ENCODE data around the gene GOLGA6D. TPM values are rescaled to one million over a fixed set of nuclear protein-coding genes. Genes with fewer than 3 reads are reported as not detected.

Gene GOLGA6D
- polyA plus RNA-seq, 3 donors, result not detected

- H3K27ac Mint-ChIP-seq, result no peak overlapping the region
- H3K9ac ChIP-seq (ENCODE audit: insufficient read depth, low read length, poor library complexity, severe bottlenecking), result no peak overlapping the region
- intact Hi-C loops (cut with micrococcal nuclease), result no loop called here
These were observed 44.4 kb downstream of the GOLGA6D start for GRCh38 chr15:75327005-75327404.

GRCh38 chr15:75327491-75327890 lies 44.9 kb downstream of the GOLGA6D start:
- Histone ChIP-seq H3K4me2 (replicated peaks; ENCODE audit: extremely low read depth, low read length, poor library complexity, severe bottlenecking) (no peak overlapping the region), H2AFZ (ENCODE audit: insufficient read depth, low read depth, low read length, poor library complexity, severe bottlenecking) (no peak overlapping the region), H4K20me1 (ENCODE audit: insufficient read depth, low read length) (no peaks in the 10 kb centered on the region), H3K27me3 (ENCODE audit: control insufficient read depth in 2 of 2, insufficient read depth in 2 of 2, low read length in 2 of 2) (no peaks in the 10 kb centered on the region), H3K4me3 (replicated peaks in 1 of 3; ENCODE audit: low read depth in 2 of 3, low read length in 3 of 3) (no peak overlapping the region), H3K9ac (ENCODE audit: insufficient read depth, low read length, poor library complexity, severe bottlenecking) (no peak overlapping the region), H3K79me2 (ENCODE audit: insufficient read depth, low read length) (no peaks in the 10 kb centered on the region), H3K4me1 (ENCODE audit: control insufficient read depth in 1 of 2, insufficient read depth in 2 of 2, low read length in 2 of 2) (no peaks in the 10 kb centered on the region), H3K27ac (ENCODE audit: low read depth in 1 of 2, low read length in 2 of 2) (no peak overlapping the region), H3K36me3 (replicated peaks in 1 of 2; ENCODE audit: control insufficient read depth in 1 of 2, insufficient read depth in 2 of 2, low read length in 2 of 2) (no peaks in the 10 kb centered on the region), H3K9me3 (replicated peaks in 1 of 2; ENCODE audit: control insufficient read depth in 1 of 2, insufficient read depth in 1 of 2, low read length in 2 of 2) (no peaks in the 10 kb centered on the region)
- TF ChIP-seq CTCF (IDR thresholded peaks at IDR 0.05), result no peak
- DNase-seq, result no peak
- Mint-ChIP-seq H3K27ac (no peak overlapping the region), H3K9me3 (no peaks in the 10 kb centered on the region), H3K4me1 (no peaks in the 10 kb centered on the region), H3K4me3 (no peak overlapping the region), H3K27me3 (ENCODE audit: low read depth in 3 of 3) (peaks cover 0 to 10% (median 5%) of the 10 kb centered on the region in 3 donors), H3K36me3 (no peaks in the 10 kb centered on the region)
- WGBS (ENCODE audit: insufficient coverage), result 91% methylated on average over 3 of the region's 3 CpGs
- intact Hi-C loops (cut with micrococcal nuclease), result no loop called here

More at GRCh38 chr15:75327005-75327404, 44.4 kb downstream of the GOLGA6D start:
- Mint-ChIP-seq H3K4me1 (no peaks in the 10 kb centered on the region), H3K27me3 (ENCODE audit: low read depth in 3 of 3) (peaks cover 0 to 8% (median 5%) of the 10 kb centered on the region in 3 donors), H3K9me3 (no peaks in the 10 kb centered on the region), H3K36me3 (no peaks in the 10 kb centered on the region), H3K4me3 (no peak overlapping the region)
- H3K4me3 ChIP-seq (replicated peaks in 1 of 3; ENCODE audit: low read depth in 2 of 3, low read length in 3 of 3), result no peak overlapping the region
- H3K4me1 ChIP-seq (ENCODE audit: control insufficient read depth in 1 of 2, insufficient read depth in 2 of 2, low read length in 2 of 2), result no peaks in the 10 kb centered on the region
- H3K9me3 ChIP-seq (replicated peaks in 1 of 2; ENCODE audit: control insufficient read depth in 1 of 2, insufficient read depth in 1 of 2, low read length in 2 of 2), result no peaks in the 10 kb centered on the region
- no peaks in the 10 kb centered on the region for H3K79me2 ChIP-seq (ENCODE audit: insufficient read depth, low read length)
- H3K27ac ChIP-seq (ENCODE audit: low read depth in 1 of 2, low read length in 2 of 2), result no peak overlapping the region
- no peaks in the 10 kb centered on the region for H4K20me1 ChIP-seq (ENCODE audit: insufficient read depth, low read length)
- no peak for TF ChIP-seq CTCF (IDR thresholded peaks at IDR 0.05)
- no peaks in the 10 kb centered on the region for H3K27me3 ChIP-seq (ENCODE audit: control insufficient read depth in 2 of 2, insufficient read depth in 2 of 2, low read length in 2 of 2)
- no peak overlapping the region for H2AFZ ChIP-seq (ENCODE audit: insufficient read depth, low read depth, low read length, poor library complexity, severe bottlenecking)
- DNase-seq, result no peak
- 83% methylated on average over 3 of the region's 4 CpGs for WGBS (ENCODE audit: insufficient coverage)
- no peak overlapping the region for H3K4me2 ChIP-seq (replicated peaks; ENCODE audit: extremely low read depth, low read length, poor library complexity, severe bottlenecking)
- no peaks in the 10 kb centered on the region for H3K36me3 ChIP-seq (replicated peaks in 1 of 2; ENCODE audit: control insufficient read depth in 1 of 2, insufficient read depth in 2 of 2, low read length in 2 of 2)
